NCI-H2196 (cell line): ENCODE results near the gene PRDM10.

Experiments used
- DNase-seq: peaks from one replicate; lab custom pipeline; 2025; ENCODE audit not compliant: unreplicated experiment; lab: John Stamatoyannopoulos, UW

PRDM10 gene

GRCh38 chr11:130008326-130008725 lies 5.7 kb upstream of the PRDM10 start:
- no peak for DNase-seq

GRCh38 chr11:130006929-130007328 lies 4.3 kb upstream of the PRDM10 start:
- DNase-seq, result no peak

- DNase-seq, result no peak
Observed at GRCh38 chr11:130003717-130004001, 1.0 kb upstream of the PRDM10 start.

- peak; percentile 98 for DNase-seq
Observed at GRCh38 chr11:130002846-130003716, 446 bp upstream of the PRDM10 start.

- peak; percentile 18 for DNase-seq
Observed at GRCh38 chr11:130001461-130002351, 929 bp downstream of the PRDM10 start.

- no peak for DNase-seq
Observed at GRCh38 chr11:130000552-130001176, 2.0 kb downstream of the PRDM10 start.

GRCh38 chr11:129999407-129999806 lies 3.2 kb downstream of the PRDM10 start:
- no peak for DNase-seq

- DNase-seq, result no peak
Observed at GRCh38 chr11:129998905-129999304, 3.7 kb downstream of the PRDM10 start.

GRCh38 chr11:129998107-129998506 lies 4.5 kb downstream of the PRDM10 start:
- DNase-seq, result no peak

GRCh38 chr11:129997513-129997912 lies 5.1 kb downstream of the PRDM10 start:
- no peak for DNase-seq

GRCh38 chr11:129996113-129996870 lies 6.3 kb downstream of the PRDM10 start:
- no peak for DNase-seq

GRCh38 chr11:129995163-129995562 lies 7.5 kb downstream of the PRDM10 start:
- no peak for DNase-seq

- DNase-seq, result peak; percentile 58
Observed at GRCh38 chr11:129992161-129992944, 10.3 kb downstream of the PRDM10 start.

- DNase-seq, result no peak
Observed at GRCh38 chr11:129989149-129989813, 13.4 kb downstream of the PRDM10 start.

- no peak for DNase-seq
Observed at GRCh38 chr11:129987950-129988349, 14.7 kb downstream of the PRDM10 start.

- no peak for DNase-seq
Observed at GRCh38 chr11:129985823-129986222, 16.8 kb downstream of the PRDM10 start.

GRCh38 chr11:129980086-129980485 lies 22.5 kb downstream of the PRDM10 start:
- DNase-seq, result no peak

- no peak for DNase-seq
Observed at GRCh38 chr11:129979046-129979605, 23.5 kb downstream of the PRDM10 start.

- DNase-seq, result no peak
Observed at GRCh38 chr11:129978447-129978846, 24.2 kb downstream of the PRDM10 start.
